K562 (cell line): ENCODE data around the gene KMT2A. TPM values are rescaled to one million over a fixed set of nuclear protein-coding genes. Genes with fewer than 3 reads are reported as not detected.

ENCODE experiments used
- ADNP ChIP-seq: fragments of 200-800 bp; sonication (Bioruptor generic); IDR thresholded peaks from 2 replicates; pipeline ENCODE4 v1.6.1; 2016; ENCODE audit warnings: missing genetic modification characterization, missing compliant biosample characterization
- BRF1 ChIP-seq: IDR thresholded peaks from 3 replicates; pipeline ENCODE4 v1.6.1; 2011; ENCODE audit warnings: borderline replicate concordance, mild to moderate bottlenecking; ENCODE audit not compliant: insufficient read length; ENCODE audit errors: extremely low read depth
- EZH2 ChIP-seq: IDR thresholded peaks from 2 replicates; pipeline ENCODE4 v1.6.1; 2012; ENCODE audit warnings: low read depth, mild to moderate bottlenecking, inconsistent platforms, low read length, borderline replicate concordance
- GTF2E2 ChIP-seq: fragments of 200-800 bp; sonication (Bioruptor generic); IDR thresholded peaks from 2 replicates; pipeline ENCODE4 v1.6.1; 2016; ENCODE audit warnings: missing genetic modification characterization, missing compliant biosample characterization
- NEUROD1 ChIP-seq: fragments of 150-350 bp; IDR thresholded peaks from 2 replicates; pipeline ENCODE4 v1.6.1; 2014; ENCODE audit warnings: borderline replicate concordance, low read length, low read depth; ENCODE audit not compliant: partially characterized antibody
- PPARD ChIP-seq: fragments of 250-450 bp; sonication (Bioruptor Pico); IDR thresholded peaks from 2 replicates; pipeline ENCODE4 v1.8.0; 2022; ENCODE audit warnings: inconsistent platforms, mild to moderate bottlenecking, moderate library complexity
- SIX5 ChIP-seq, 2 experiments: IDR thresholded peaks; 2 replicates each; pipeline ENCODE4 v1.6.1; 2011; ENCODE audit warnings: low read length in 2 of 2, borderline replicate concordance in 1 of 2, low read depth in 1 of 2, mild to moderate bottlenecking in 1 of 2, moderate library complexity in 1 of 2; ENCODE audit not compliant: insufficient read depth in 1 of 2
- THRAP3 ChIP-seq: fragments of 450-650 bp; IDR thresholded peaks from 2 replicates; pipeline ENCODE4 v1.6.1; 2016; ENCODE audit warnings: mild to moderate bottlenecking, inconsistent platforms, borderline replicate concordance
- YY1 ChIP-seq, 3 experiments: IDR thresholded peaks; 2 replicates each; pipeline ENCODE4 v1.6.1; 2011; ENCODE audit warnings: low read length in 2 of 3, mild to moderate bottlenecking in 2 of 3, moderate library complexity in 2 of 3, borderline replicate concordance in 1 of 3, control low read depth in 1 of 3, low read depth in 1 of 3; ENCODE audit not compliant: insufficient read depth in 3 of 3, insufficient replicate concordance in 2 of 3, control insufficient read depth in 1 of 3, insufficient read length in 1 of 3; ENCODE audit errors: extremely low read depth in 1 of 3
- ZBTB17 ChIP-seq: fragments of 450-650 bp; formaldehyde crosslinking; IDR thresholded peaks from 2 replicates; pipeline ENCODE4 v1.4.0; 2020; ENCODE audit warnings: mild to moderate bottlenecking
- ZFPM2 ChIP-seq: fragments of 250-450 bp; sonication (Bioruptor Pico); IDR thresholded peaks from 2 replicates; pipeline ENCODE4 v1.5.1; 2022; ENCODE audit warnings: mild to moderate bottlenecking
- polyA plus RNA-seq, 8 experiments: library from polyadenylated mRNA; depleted of rRNA in 4 of 8; stranded (reverse) in 5 of 8; unstranded in 3 of 8; fragments of >200 nt; fragmentation: Nextera tagmentation in 2 of 8; fragmentation: Illumina TruSeq in 1 of 8; extraction: Ambion mirVana in 2 of 8; extraction: Trizol in 1 of 8; gene quantifications; 2 replicates each; pipeline versions ENCODE4 v1.2.1 to v1.2.3, GENCODE V29; 2011 to 2014; ENCODE audit warnings: inconsistent platforms in 1 of 8, missing spikeins in 1 of 8
- total RNA-seq, 7 experiments: library from RNA; depleted of rRNA in 6 of 7; stranded (reverse); fragments of >200 nt in 6 of 7; fragmentation: Illumina TruSeq in 2 of 7; extraction: Trizol in 2 of 7; gene quantifications; 2 replicates each; pipeline versions ENCODE4 v1.2.1 to v1.2.3, GENCODE V29; 2011 to 2021; ENCODE audit warnings: low replicate concordance in 1 of 7
- TF ChIP-seq, protein P1 (sequence below): IDR thresholded peaks from 2 replicates; pipeline ENCODE4 v1.6.1; 2012; ENCODE audit warnings: low read depth, low read length, improper control_type of control experiment, borderline replicate concordance
- TF ChIP-seq, protein P2 (sequence below): fragments of 250-450 bp; sonication (Bioruptor Pico); IDR thresholded peaks from 2 replicates; pipeline ENCODE4 v1.8.0; 2021; ENCODE audit warnings: mild to moderate bottlenecking, moderate library complexity
- TF ChIP-seq, protein P3 (sequence below): fragments of 250-450 bp; sonication (Bioruptor Pico); IDR thresholded peaks from 2 replicates; pipeline ENCODE4 v1.5.0; 2022; ENCODE audit warnings: mild to moderate bottlenecking
- TF ChIP-seq, protein P4 (sequence below): fragments of 250-450 bp; sonication (Bioruptor Pico); IDR thresholded peaks from 2 replicates; pipeline ENCODE4 v1.4.0; 2020

Gene KMT2A
- total and polyA plus RNA-seq, 9 of the 15 experiments (the other 6 are each of a cell fraction or from before 2014, with no cell fraction given) = 9.6 to 59.9 (median 32.6) TPM

DNA sequence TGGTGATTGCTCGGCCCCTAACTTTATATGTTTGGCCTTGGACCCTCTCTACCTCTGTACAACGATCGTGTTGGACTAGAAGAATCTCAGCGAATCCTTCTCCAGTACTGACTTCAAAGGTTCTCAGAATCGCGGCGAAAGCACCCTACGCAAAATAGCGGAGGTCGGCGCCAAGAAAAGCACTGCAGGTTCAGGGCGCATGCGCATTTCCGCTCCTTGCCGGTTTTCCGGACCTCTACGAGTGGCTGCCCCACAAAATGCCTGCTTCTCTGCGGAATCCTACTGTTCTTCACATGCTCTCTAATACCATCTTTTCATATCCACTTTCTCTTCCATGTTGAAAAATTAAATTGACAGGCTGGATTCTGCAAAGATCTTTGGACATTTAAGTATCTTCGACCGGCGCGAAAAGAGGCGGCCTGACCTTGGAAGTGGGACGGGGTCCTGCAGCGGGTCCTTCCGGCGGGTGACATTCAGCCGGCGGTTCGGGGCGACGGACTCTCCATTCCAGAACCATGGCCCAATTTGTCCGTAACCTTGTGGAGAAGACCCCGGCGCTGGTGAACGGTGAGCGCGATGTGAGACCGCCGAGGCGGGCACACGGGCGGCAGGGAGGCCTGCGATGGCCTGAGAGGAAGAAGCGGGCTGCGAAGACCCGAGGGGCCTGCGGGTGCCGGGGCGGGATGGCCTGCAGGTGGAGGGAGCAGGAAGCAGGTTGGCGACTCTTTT lies 35.0 kb upstream of the KMT2A start, which contains the start of gene ATP5MG (continued):
- TF ChIP-seq, protein P1, sequence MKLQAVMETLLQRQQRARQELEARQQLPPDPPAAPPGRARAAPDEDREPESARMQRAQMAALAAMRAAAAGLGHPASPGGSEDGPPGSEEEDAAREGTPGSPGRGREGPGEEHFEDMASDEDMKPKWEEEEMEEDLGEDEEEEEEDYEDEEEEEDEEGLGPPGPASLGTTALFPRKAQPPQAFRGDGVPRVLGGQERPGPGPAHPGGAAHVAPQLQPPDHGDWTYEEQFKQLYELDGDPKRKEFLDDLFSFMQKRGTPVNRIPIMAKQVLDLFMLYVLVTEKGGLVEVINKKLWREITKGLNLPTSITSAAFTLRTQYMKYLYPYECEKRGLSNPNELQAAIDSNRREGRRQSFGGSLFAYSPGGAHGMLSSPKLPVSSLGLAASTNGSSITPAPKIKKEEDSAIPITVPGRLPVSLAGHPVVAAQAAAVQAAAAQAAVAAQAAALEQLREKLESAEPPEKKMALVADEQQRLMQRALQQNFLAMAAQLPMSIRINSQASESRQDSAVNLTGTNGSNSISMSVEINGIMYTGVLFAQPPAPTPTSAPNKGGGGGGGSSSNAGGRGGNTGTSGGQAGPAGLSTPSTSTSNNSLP = no peak
- TF ChIP-seq NEUROD1 (no peak), YY1 (IDR thresholded peaks at IDR 0.05; ENCODE audit: borderline replicate concordance in 1 of 3, control insufficient read depth in 1 of 3, extremely low read depth in 1 of 3, insufficient read depth in 3 of 3, insufficient read length in 1 of 3, insufficient replicate concordance in 2 of 3, low read depth in 1 of 3, low read length in 2 of 3) (no peak), SIX5 (IDR thresholded peaks at IDR 0.05; ENCODE audit: borderline replicate concordance in 1 of 2, insufficient read depth in 1 of 2, low read depth in 1 of 2, low read length in 2 of 2) (no peak), BRF1 (no peak), GTF2E2 (tag) (no peak), ZBTB17 (CRISPR knock-in tag) (no peak), EZH2 (no peak), ZFPM2 (CRISPR knock-in tag) (no peak), THRAP3 (no peak), ADNP (tag) (no peak), PPARD (CRISPR knock-in tag) (no peak)
- TF ChIP-seq, protein P2, sequence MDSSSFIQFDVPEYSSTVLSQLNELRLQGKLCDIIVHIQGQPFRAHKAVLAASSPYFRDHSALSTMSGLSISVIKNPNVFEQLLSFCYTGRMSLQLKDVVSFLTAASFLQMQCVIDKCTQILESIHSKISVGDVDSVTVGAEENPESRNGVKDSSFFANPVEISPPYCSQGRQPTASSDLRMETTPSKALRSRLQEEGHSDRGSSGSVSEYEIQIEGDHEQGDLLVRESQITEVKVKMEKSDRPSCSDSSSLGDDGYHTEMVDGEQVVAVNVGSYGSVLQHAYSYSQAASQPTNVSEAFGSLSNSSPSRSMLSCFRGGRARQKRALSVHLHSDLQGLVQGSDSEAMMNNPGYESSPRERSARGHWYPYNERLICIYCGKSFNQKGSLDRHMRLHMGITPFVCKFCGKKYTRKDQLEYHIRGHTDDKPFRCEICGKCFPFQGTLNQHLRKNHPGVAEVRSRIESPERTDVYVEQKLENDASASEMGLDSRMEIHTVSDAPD (CRISPR knock-in tag) = no peak
- TF ChIP-seq, protein P3, sequence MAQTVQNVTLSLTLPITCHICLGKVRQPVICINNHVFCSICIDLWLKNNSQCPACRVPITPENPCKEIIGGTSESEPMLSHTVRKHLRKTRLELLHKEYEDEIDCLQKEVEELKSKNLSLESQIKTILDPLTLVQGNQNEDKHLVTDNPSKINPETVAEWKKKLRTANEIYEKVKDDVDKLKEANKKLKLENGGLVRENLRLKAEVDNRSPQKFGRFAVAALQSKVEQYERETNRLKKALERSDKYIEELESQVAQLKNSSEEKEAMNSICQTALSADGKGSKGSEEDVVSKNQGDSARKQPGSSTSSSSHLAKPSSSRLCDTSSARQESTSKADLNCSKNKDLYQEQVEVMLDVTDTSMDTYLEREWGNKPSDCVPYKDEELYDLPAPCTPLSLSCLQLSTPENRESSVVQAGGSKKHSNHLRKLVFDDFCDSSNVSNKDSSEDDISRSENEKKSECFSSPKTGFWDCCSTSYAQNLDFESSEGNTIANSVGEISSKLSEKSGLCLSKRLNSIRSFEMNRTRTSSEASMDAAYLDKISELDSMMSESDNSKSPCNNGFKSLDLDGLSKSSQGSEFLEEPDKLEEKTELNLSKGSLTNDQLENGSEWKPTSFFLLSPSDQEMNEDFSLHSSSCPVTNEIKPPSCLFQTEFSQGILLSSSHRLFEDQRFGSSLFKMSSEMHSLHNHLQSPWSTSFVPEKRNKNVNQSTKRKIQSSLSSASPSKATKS (CRISPR knock-in tag) = no peak
- TF ChIP-seq, protein P4, sequence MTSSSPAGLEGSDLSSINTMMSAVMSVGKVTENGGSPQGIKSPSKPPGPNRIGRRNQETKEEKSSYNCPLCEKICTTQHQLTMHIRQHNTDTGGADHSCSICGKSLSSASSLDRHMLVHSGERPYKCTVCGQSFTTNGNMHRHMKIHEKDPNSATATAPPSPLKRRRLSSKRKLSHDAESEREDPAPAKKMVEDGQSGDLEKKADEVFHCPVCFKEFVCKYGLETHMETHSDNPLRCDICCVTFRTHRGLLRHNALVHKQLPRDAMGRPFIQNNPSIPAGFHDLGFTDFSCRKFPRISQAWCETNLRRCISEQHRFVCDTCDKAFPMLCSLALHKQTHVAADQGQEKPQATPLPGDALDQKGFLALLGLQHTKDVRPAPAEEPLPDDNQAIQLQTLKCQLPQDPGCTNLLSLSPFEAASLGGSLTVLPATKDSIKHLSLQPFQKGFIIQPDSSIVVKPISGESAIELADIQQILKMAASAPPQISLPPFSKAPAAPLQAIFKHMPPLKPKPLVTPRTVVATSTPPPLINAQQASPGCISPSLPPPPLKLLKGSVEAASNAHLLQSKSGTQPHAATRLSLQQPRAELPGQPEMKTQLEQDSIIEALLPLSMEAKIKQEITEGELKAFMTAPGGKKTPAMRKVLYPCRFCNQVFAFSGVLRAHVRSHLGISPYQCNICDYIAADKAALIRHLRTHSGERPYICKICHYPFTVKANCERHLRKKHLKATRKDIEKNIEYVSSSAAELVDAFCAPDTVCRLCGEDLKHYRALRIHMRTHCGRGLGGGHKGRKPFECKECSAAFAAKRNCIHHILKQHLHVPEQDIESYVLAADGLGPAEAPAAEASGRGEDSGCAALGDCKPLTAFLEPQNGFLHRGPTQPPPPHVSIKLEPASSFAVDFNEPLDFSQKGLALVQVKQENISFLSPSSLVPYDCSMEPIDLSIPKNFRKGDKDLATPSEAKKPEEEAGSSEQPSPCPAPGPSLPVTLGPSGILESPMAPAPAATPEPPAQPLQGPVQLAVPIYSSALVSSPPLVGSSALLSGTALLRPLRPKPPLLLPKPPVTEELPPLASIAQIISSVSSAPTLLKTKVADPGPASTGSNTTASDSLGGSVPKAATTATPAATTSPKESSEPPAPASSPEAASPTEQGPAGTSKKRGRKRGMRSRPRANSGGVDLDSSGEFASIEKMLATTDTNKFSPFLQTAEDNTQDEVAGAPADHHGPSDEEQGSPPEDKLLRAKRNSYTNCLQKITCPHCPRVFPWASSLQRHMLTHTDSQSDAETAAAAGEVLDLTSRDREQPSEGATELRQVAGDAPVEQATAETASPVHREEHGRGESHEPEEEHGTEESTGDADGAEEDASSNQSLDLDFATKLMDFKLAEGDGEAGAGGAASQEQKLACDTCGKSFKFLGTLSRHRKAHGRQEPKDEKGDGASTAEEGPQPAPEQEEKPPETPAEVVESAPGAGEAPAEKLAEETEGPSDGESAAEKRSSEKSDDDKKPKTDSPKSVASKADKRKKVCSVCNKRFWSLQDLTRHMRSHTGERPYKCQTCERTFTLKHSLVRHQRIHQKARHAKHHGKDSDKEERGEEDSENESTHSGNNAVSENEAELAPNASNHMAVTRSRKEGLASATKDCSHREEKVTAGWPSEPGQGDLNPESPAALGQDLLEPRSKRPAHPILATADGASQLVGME (CRISPR knock-in tag) = no peak
